SH-SY5Y (cell line): ENCODE measurements around the gene CLIC3.

Experiments
- GATA2 ChIP-seq: IDR thresholded peaks from 2 replicates; pipeline ENCODE4 v1.6.1; 2011; ENCODE audit warnings: mild to moderate bottlenecking, low read depth, low read length
- GATA3 ChIP-seq: IDR thresholded peaks from 2 replicates; pipeline ENCODE4 v1.6.1; 2011; ENCODE audit warnings: low read depth, mild to moderate bottlenecking, low read length, moderate library complexity

CLIC3 gene

GRCh38 chr9:136996361-136997292 lies at the start of gene CLIC3:
Gene CLIC3 (minus strand): TSS chr9:136996568. CDS start chr9:136996543, 25 bp downstream.
- no peak for TF ChIP-seq GATA3
- TF ChIP-seq GATA2, result no peak

GRCh38 chr9:137045294-137046087 lies 49.1 kb upstream of the CLIC3 start:
- no peak for TF ChIP-seq GATA3
- TF ChIP-seq GATA2, result no peak

GRCh38 chr9:137044502-137045177 lies 48.3 kb upstream of the CLIC3 start:
- TF ChIP-seq GATA3 (no peak), GATA2 (no peak)

- TF ChIP-seq GATA2, result no peak
- TF ChIP-seq GATA3, result no peak
These were observed 47.7 kb upstream of the CLIC3 start for GRCh38 chr9:137044037-137044436.

- TF ChIP-seq GATA2 (no peak), GATA3 (no peak)
These were observed 46.7 kb upstream of the CLIC3 start for GRCh38 chr9:137042751-137043727.

GRCh38 chr9:137041124-137041523 lies 44.8 kb upstream of the CLIC3 start:
- TF ChIP-seq GATA2, result no peak
- TF ChIP-seq GATA3, result no peak

GRCh38 chr9:137040568-137040967 lies 44.2 kb upstream of the CLIC3 start:
- no peak for TF ChIP-seq GATA2

GRCh38 chr9:137039611-137040366 lies 43.4 kb upstream of the CLIC3 start:
- TF ChIP-seq GATA3 (no peak), GATA2 (no peak)

GRCh38 chr9:137038916-137039315 lies 42.5 kb upstream of the CLIC3 start:
- no peak for TF ChIP-seq GATA3
- TF ChIP-seq GATA2, result no peak

- TF ChIP-seq GATA2 (no peak), GATA3 (no peak)
These were observed 41.1 kb upstream of the CLIC3 start for GRCh38 chr9:137037483-137037882.

GRCh38 chr9:137037035-137037434 lies 40.7 kb upstream of the CLIC3 start:
- no peak for TF ChIP-seq GATA3
- no peak for TF ChIP-seq GATA2

GRCh38 chr9:137035937-137036336 lies 39.6 kb upstream of the CLIC3 start:
- TF ChIP-seq GATA2, result no peak
- no peak for TF ChIP-seq GATA3

GRCh38 chr9:137035507-137035834 lies 39.1 kb upstream of the CLIC3 start:
- TF ChIP-seq GATA2 (no peak), GATA3 (no peak)
